Body of pancreas (tissue), 4 donors: ENCODE measurements around the gene EML6. TPM values are rescaled to one million over a fixed set of nuclear protein-coding genes. Genes with fewer than 3 reads are reported as not detected.
A peak's percentile ranks its signal among the peaks of the same experiment; 100 is the strongest.

Experiments
- ATAC-seq: fragments of 150-250 bp; one replicate; pipeline ENCODE4 v1.9.1; 2016
- DNase-seq, 4 donors: peaks; one replicate each; pipeline ENCODE4 v3.0.0-alpha.2; 2019
- H3K27ac ChIP-seq, 4 donors: fragments of 200-600 bp; sonication (generic); 1 replicate in 3 of 4; 2 replicates in 1 of 4; pipeline versions ENCODE4 v1.5.1 to v1.6.1; 2016 to 2019; ENCODE audit warnings: mild to moderate bottlenecking in 1 of 4, mixed read lengths in 1 of 4, moderate library complexity in 1 of 4
- H3K27me3 ChIP-seq, 2 donors: fragments of 200-600 bp; sonication (generic); one replicate each; pipeline ENCODE4 v1.6.0; 2016; ENCODE audit warnings: mild to moderate bottlenecking in 1 of 2
- H3K36me3 ChIP-seq, 2 donors: fragments of 200-600 bp; sonication (generic); replicated peaks in 1 of 2; 2 replicates each; pipeline ENCODE4 v1.5.1; 2016; ENCODE audit warnings: low read depth in 2 of 2; ENCODE audit not compliant: insufficient read depth in 1 of 2
- H3K4me1 ChIP-seq: fragments of 200-600 bp; sonication (generic); one replicate; pipeline ENCODE4 v1.6.0; 2016
- H3K4me3 ChIP-seq, 2 donors: fragments of 200-600 bp; sonication (generic); 1 replicate in 1 of 2; 2 replicates in 1 of 2; pipeline ENCODE4 v1.5.1; 2016 to 2019
- H3K9me3 ChIP-seq, 3 donors: fragments of 200-600 bp; sonication (generic); 1 replicate in 2 of 3; 2 replicates in 1 of 3; pipeline ENCODE4 v1.5.1; 2016
- CTCF ChIP-seq, 7 experiments: fragments of 450-650 bp in 4 of 7; fragments of 200-600 bp in 3 of 7; sonication (generic) in 3 of 7; IDR thresholded peaks; one replicate each; pipeline ENCODE4 v1.5.1; 2016 to 2019; ENCODE audit warnings: antibody characterized with exemption in 7 of 7
- POLR2A ChIP-seq, 3 donors: fragments of 450-650 bp; IDR thresholded peaks; one replicate each; pipeline ENCODE4 v1.6.1; 2016; ENCODE audit warnings: antibody characterized with exemption in 3 of 3, mild to moderate bottlenecking in 2 of 3
- WGBS, 2 donors: methylation state at CpG; one replicate each; pipeline ENCODE4 v1.1.5; 2017; 5-methylcytosine and 5-hydroxymethylcytosine counted together
- intact Hi-C: fragments of 100-400 bp; cut with DNase I; formaldehyde crosslinking; loops from one replicate; pipeline ENCODE4 v1.15.1; 2023
- total RNA-seq, 2 donors: library from RNA; depleted of rRNA; stranded (reverse); fragments of >200 nt; gene quantifications; one replicate each; pipeline ENCODE4 v1.1.0, GENCODE V29; 2016

EML6 gene
- total RNA-seq, 2 donors from 2014 or later, result 2.3 to 2.6 TPM

- Histone ChIP-seq H3K27me3 (no peaks in the 10 kb centered on the region), H3K4me3 (no peak overlapping the region), H3K4me1 (peaks cover 6% of the 10 kb centered on the region), H3K27ac (no peak overlapping the region), H3K36me3 (no peaks in the 10 kb centered on the region), H3K9me3 (no peaks in the 10 kb centered on the region)
- TF ChIP-seq CTCF (IDR thresholded peaks at IDR 0.05) (no peak), POLR2A (IDR thresholded peaks at IDR 0.05) (no peak)
- DNase-seq (peak in 2 of 4 donors; percentile 10 to 40), ATAC-seq (no peak)
- intact Hi-C loops, result no loop called here
- 29 to 37% methylated on average over 9 of the region's 9 CpGs for WGBS, 2 donors
Measured at GRCh38 chr2:54901224-54901986, 177.9 kb downstream of the EML6 start.

GRCh38 chr2:54902763-54903162 lies 179.3 kb downstream of the EML6 start:
- Histone ChIP-seq H3K4me1 (peaks cover 6% of the 10 kb centered on the region), H3K36me3 (no peaks in the 10 kb centered on the region), H3K9me3 (no peaks in the 10 kb centered on the region), H3K27me3 (no peaks in the 10 kb centered on the region), H3K27ac (no peak overlapping the region), H3K4me3 (no peak overlapping the region)
- intact Hi-C loops, result no loop called here
- no peak for DNase-seq
- no peak for TF ChIP-seq CTCF (IDR thresholded peaks at IDR 0.05)
- no peak for TF ChIP-seq POLR2A (IDR thresholded peaks at IDR 0.05)
- WGBS, 2 donors, result 88 to 91% methylated on average over 7 of the region's 7 CpGs
- no peak for ATAC-seq

GRCh38 chr2:54903736-54904554 lies 180.5 kb downstream of the EML6 start:
- ATAC-seq (no peak), DNase-seq (peak in 1 of 4 donors; percentile 43)
- peak overlapping the region in 1 of 4 donors; percentile 26 for H3K27ac ChIP-seq
- H3K9me3 ChIP-seq, result no peaks in the 10 kb centered on the region
- no peak overlapping the region for H3K4me3 ChIP-seq
- WGBS, 2 donors, result 78 to 83% methylated on average over 9 of the region's 9 CpGs
- TF ChIP-seq POLR2A (IDR thresholded peaks at IDR 0.05) (no peak), CTCF (IDR thresholded peaks at IDR 0.05) (no peak)
- H3K36me3 ChIP-seq, result no peaks in the 10 kb centered on the region
- intact Hi-C loops, result no loop called here
- peaks cover 6% of the 10 kb centered on the region for H3K4me1 ChIP-seq
- H3K27me3 ChIP-seq, result no peaks in the 10 kb centered on the region

- WGBS, 2 donors, result 33 to 37% methylated on average over 5 of the region's 5 CpGs
- Histone ChIP-seq H3K4me1 (peaks cover 6% of the 10 kb centered on the region), H3K4me3 (no peak overlapping the region), H3K27ac (peak overlapping the region in 3 of 4 donors; percentile 14 to 42 (median 26)), H3K9me3 (no peaks in the 10 kb centered on the region), H3K36me3 (no peaks in the 10 kb centered on the region), H3K27me3 (no peaks in the 10 kb centered on the region)
- peak; percentile 19 to 57 (median 34) for DNase-seq
- intact Hi-C loops, result no loop called here
- no peak for TF ChIP-seq POLR2A (IDR thresholded peaks at IDR 0.05)
- no peak for TF ChIP-seq CTCF (IDR thresholded peaks at IDR 0.05)
- peak; percentile 72 for ATAC-seq
Measured at GRCh38 chr2:54904836-54905235, 181.4 kb downstream of the EML6 start.
